Stimulated activated CD4-positive, alpha-beta T cell treated with anti-CD3 and anti-CD28 coated beads, Interleukin-12 subunit alpha, Interleukin-12 subunit beta, amount 100 ng/mL, for 4 hours (primary cell): ENCODE data around the gene MAP9.
A peak's percentile ranks its signal among the peaks of the same experiment; 100 is the strongest.
"Not testable (repeated sequence)": the region's sequence is repeated elsewhere in the genome, so short reads cannot be mapped to it uniquely, and the experiment has no call there.

Experiments used
- DNase-seq: peaks from one replicate; pipeline ENCODE4 v3.0.0-alpha.2; 2020

Gene MAP9

GRCh38 chr4:155376387-155377268 lies at the start of gene MAP9:
MAP9 (minus strand) TSS chr4:155376965; CDS start chr4:155375850, 1,115 bp downstream.
- peak; percentile 78 for DNase-seq

- not testable (repeated sequence) for DNase-seq
Observed at GRCh38 chr4:155424778-155425177, 48.0 kb upstream of the MAP9 start.

- DNase-seq: no peak
Observed at GRCh38 chr4:155423671-155424070, 46.9 kb upstream of the MAP9 start.

- DNase-seq: no peak
Observed at GRCh38 chr4:155419266-155419665, 42.5 kb upstream of the MAP9 start.

- no peak for DNase-seq
Observed at GRCh38 chr4:155415662-155416061, 38.9 kb upstream of the MAP9 start.

GRCh38 chr4:155413451-155413850 lies 36.7 kb upstream of the MAP9 start:
- no peak for DNase-seq

- DNase-seq: no peak
Observed at GRCh38 chr4:155411546-155411945, 34.8 kb upstream of the MAP9 start.

GRCh38 chr4:155408796-155409195 lies 32.0 kb upstream of the MAP9 start:
- no peak for DNase-seq

- DNase-seq: no peak
Observed at GRCh38 chr4:155407480-155407879, 30.7 kb upstream of the MAP9 start.

GRCh38 chr4:155405059-155405458 lies 28.3 kb upstream of the MAP9 start:
- DNase-seq: no peak

- no peak for DNase-seq
Observed at GRCh38 chr4:155403886-155404285, 27.1 kb upstream of the MAP9 start.

- no peak for DNase-seq
Observed at GRCh38 chr4:155402941-155403340, 26.2 kb upstream of the MAP9 start.

GRCh38 chr4:155400893-155401292 lies 24.1 kb upstream of the MAP9 start:
- DNase-seq: no peak

GRCh38 chr4:155399974-155400697 lies 23.4 kb upstream of the MAP9 start:
- DNase-seq: no peak

- no peak for DNase-seq
Observed at GRCh38 chr4:155392481-155393184, 15.9 kb upstream of the MAP9 start.

GRCh38 chr4:155391932-155392331 lies 15.2 kb upstream of the MAP9 start:
- no peak for DNase-seq

GRCh38 chr4:155388162-155388561 lies 11.4 kb upstream of the MAP9 start:
- DNase-seq: no peak

GRCh38 chr4:155383541-155383940 lies 6.8 kb upstream of the MAP9 start:
- no peak for DNase-seq

GRCh38 chr4:155377276-155377675 lies 511 bp upstream of the MAP9 start:
- DNase-seq: no peak

- DNase-seq: no peak
Observed at GRCh38 chr4:155371432-155372043, 5.2 kb downstream of the MAP9 start.

GRCh38 chr4:155367608-155368007 lies 9.2 kb downstream of the MAP9 start:
- DNase-seq: no peak

- DNase-seq: peak; percentile 25
Observed at GRCh38 chr4:155353923-155354540, 22.7 kb downstream of the MAP9 start.

GRCh38 chr4:155342142-155342541 lies 34.6 kb downstream of the MAP9 start:
- no peak for DNase-seq
